COLO829 (cell line): ENCODE data around the gene COA7.

Experiments
- DNase-seq: peaks from one replicate; pipeline ENCODE4 v3.0.0; 2012; ENCODE audit warnings: low spot score

The COA7 gene

DNA sequence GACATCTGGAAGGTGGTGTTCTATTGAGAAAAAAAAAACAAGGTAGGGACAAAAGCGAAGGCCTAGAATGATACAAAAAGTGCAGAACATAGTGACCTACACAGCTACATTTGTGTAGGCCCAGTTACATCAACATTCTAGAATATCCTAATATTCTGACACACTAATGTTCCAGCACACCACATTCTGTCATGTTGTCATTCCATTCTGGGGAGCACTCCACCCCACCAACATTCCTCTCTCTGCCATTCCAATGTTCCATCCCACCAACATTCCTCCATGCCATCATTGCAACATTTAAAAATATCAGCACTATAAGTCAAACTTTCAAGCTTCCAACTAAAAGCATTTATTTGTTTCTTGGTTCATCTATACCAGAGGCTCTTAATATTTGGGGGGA is 28.5 kb downstream of the COA7 start:
- DNase-seq, result no peak

DNA sequence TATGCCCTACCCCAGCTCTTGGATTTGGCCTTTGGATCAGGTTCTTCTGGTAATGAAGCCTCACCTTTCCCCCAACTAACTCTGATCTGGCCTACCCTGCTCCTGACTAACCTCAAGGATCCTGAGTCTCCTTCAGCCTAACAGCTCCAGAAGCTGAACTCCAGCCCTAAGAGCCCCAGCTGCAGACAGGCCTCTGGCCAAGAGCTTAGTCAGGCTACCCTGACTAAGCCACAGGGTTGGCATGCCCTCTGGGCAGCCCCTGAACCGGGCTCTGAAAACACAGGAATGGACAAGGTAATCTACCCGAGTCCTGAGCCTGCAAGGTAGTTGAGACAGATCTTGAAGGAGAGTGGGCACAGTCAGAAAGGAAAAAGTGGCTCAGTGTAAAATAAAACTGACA is 29.4 kb downstream of the COA7 start:
- DNase-seq, result no peak

DNA sequence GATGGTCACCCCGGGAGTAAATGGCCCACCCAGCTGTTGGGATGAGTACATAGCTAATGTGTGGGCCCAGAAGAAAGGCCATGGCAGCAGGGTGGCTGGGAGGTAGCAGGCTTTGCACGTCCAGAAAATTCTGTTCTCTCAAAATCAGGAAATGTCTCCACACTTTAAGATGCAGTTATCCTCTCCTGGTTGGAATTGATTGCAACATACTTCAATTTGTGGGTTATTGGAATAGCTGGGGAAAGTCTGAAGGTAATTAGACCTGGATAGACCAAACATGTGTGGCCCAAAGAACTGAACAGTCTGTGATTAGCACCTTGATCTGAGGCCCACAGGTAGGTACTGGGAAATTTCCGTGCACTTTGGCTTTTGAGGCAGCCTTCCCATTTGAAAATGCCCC is 30.2 kb downstream of the COA7 start:
- no peak for DNase-seq

DNA sequence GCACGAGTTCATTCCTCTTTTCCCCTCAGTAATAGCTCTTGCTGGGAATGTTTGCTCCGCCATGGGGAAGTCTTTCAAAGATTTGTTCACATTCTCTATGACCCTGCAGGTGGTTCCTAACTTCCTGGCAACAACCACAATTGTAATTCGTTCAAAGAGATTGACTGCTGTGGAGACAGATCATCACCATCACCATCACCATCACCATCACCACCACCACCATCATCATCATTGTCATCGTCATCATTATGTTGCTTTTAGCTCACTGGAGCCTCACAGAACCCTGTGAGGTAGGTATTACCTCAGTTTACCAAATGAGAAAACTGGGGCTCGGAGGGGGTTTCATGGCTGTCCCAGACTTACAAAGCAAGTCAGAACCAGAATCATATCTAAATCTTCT is 30.9 kb downstream of the COA7 start:
- no peak for DNase-seq

DNA sequence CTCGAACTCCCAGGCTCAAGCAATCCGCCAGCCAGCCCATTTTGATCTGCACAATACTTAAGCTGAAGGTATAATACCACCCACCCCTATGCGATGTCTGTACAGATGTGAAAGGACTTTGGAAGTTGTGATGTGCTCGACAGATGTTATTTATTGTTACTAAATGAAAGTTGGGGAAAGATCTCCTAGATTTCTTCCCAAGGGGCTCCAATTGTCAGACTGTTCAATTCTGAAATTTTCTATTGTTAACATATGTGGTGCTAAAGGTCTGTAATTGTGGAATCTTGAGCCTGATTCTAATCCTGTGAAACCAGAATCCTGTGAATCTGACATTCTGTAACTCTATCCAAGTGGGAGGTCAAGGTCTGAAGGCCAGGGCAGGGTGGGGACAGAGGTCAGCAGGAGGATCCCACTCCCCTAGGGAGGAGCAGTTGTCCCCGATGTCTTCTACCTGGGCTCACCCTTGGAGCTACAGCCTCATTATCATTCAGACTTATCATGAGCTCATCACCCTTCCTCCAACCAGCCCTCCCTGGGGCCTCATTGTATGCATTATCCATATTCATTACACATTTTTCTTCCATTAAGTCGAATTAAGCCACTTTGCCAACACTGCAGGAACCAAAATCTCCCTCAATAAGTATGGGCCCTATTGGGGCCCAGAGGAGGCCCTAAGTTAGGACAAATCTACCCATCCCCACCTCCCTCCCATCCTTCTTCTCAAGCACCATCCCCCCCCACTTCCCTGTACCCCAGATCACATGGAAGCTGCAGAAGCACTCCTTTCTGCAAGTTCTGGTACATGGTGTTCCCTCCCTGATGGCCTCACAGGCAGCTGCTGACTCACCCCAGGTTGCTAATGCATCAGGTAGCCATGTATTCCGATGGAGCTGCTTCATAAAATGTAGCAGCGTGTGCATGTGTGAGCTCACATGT is 32.9 kb downstream of the COA7 start:
- no peak for DNase-seq

DNA sequence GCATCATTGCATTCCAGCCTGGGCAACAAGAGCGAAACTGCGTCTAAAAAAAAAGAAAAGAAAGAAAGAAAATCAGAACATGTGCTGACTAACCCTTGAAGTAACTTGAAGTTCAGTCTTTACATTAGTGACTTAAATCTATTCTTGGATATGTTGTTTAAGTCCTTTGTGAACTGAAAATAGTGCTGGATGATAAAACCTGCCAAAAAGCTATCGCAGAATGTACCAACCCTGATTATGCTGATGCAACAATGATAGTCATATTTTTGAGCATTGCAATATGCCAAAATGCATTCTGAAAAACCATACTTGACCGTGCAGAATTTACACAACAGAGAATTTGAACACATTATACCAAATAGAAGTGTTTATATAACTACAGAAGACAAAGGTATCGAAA is 34.4 kb downstream of the COA7 start:
- no peak for DNase-seq

DNA sequence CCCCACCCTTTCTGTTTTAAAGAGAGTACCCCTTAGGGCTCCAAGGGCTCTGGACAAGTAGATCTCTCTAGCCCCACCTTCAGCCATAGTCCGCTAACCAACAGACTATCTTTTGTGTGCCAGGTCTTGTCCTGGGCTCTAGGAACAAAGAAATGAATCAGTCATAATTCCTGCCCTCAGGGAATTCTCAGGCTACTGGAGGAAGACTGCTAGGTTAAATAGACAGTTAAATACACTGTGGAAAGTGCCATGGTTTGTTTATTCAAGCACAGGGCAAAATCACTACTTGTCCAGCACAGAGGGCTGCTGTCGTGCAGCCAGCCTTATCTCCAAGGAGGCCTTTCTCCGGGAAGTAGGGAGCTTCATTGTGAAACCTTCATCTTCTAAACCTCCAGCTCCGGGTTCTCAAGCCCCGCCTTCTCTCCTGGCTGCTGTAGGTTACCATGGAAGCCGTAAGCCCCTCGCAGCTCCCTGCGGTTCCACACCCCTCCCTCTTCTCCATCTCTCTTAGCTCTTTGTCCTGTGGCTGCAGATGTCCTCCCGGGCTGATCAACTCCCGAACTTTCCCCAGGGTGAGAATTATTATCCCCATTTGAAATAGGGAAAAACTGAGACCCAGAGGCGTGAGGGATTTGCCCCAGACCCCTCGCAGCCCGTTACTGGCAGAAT is 35.4 kb downstream of the COA7 start:
- peak; percentile 94 for DNase-seq

DNA sequence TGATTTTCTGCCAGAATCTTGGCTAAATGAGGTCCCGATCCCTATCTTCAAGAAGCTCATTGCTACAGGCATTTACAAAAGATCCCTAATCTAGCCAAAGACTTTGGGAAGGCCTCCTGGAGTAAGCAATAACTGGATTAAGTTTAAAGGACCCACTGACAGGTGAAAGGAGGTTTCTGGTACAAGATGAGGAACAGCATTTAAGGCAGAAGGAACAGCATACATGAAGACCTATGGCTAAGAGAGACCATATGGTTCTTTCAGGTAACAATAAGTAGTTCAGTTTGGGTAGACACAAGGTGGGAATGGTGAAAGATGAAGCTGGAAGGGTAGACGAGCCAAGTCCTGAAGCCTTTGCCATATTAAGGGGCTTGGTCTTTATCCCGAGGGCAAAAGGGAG is 37.3 kb downstream of the COA7 start:
- DNase-seq, result no peak

DNA sequence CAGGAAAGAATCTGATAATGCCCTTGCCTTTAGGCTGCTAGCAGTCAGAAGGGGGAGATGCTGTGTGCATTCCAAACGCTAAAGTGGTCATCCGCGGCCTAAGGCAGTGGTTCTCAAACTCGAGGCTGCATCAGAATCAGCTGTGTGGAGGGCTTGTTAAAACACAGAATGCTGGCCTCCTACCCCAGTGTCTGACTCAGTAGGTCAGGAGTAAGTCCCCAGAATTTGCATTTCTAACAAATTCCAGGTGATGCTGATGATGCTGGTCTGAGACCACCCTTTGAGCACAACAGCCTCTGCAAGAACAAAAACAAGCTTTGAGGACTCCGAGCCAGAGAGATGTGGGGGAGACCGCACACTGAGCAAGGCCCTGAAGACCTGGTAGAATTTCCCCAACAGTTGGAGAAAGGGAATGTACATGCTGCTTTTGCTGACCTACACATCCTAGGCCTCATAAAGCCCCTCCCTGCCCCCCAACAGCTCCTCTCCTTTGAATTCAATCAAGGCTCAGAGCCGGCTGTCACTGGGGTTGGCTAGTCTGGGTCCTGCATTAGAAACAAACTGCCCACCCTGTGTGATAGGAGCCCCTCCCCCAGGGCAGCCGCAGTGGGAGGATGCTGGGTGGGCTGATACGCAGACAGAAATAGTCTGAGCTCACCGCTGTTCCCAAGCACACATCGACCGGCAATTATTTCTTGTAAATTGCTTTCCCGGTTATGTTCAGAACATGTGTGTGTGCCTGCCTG is 38.1 kb downstream of the COA7 start:
- no peak for DNase-seq

DNA sequence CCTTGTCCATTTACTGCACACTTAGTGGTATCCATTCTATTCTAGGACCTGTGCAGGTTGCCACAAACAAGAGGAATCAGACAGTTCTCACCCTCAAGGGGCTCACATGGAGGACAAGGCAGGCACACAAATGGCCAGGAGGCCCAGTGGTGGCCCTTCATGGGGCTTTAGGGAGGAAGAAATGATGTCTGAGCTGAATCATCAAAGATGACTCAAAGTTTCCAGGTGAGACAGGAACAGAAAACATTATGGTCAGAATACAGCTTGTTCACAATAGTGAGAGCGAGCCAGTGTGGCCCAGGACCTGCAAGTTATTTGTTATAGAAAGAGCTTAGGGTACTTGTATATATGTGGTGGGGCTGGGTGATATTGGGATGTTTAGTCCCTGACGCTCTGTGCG is 38.8 kb downstream of the COA7 start:
- no peak for DNase-seq

DNA sequence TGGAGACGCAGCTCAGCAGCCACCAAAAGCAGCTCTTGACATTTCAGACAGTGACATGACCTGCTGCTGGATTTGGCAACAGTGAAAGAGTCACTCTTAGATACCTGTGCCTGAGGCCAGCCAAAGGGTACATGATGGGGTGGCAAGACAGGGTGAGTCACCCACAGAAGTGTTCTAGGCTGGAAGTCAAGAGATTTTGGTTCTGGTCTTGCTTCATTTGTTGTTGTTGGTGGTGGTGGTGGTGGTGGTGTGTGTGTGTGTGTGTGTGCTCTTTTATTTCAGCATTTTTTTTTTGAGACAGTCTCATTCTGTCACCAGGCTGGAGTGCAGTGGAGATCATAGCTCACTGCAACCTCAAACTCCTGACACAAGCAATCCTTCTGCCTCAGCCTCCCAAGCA is 39.4 kb downstream of the COA7 start:
- DNase-seq, result no peak

DNA sequence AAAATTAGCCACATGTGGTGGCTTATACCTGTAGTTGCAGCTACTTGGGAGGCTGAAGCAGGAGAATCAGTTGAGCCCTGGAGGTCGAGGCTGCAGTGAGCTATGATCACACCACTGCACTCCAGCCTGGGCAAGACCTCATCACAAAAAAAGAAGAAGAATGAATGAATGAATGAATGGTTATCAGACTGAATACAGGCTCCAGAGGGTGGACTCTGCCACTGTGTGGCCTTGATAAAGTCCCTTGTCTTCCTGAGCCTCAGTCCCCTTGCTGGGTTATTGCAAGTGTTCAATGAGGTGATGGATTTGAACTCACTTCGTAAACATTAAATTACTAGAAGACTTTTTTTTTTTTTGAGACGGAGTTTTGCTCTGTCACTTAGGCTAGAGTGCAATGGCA is 40.4 kb downstream of the COA7 start:
- no peak for DNase-seq

DNA sequence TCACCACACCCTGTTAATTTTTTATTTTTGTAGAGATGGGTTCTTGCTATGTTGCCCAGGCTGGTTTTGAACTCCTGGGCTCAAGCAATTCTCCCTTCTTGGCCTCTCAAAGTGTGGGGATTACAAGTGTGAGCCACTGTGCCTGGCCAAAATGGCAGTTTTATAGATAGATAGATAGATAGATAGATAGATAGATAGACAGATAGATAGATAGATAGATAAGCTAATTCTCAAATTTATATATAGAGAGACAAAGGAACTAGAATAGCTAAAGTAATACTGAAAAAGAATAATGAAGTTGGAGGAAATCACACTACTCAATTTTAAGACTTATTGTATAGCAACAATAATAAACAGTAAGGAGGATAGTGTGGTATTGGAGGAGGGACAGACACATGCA is 44.1 kb downstream of the COA7 start:
- no peak for DNase-seq

DNA sequence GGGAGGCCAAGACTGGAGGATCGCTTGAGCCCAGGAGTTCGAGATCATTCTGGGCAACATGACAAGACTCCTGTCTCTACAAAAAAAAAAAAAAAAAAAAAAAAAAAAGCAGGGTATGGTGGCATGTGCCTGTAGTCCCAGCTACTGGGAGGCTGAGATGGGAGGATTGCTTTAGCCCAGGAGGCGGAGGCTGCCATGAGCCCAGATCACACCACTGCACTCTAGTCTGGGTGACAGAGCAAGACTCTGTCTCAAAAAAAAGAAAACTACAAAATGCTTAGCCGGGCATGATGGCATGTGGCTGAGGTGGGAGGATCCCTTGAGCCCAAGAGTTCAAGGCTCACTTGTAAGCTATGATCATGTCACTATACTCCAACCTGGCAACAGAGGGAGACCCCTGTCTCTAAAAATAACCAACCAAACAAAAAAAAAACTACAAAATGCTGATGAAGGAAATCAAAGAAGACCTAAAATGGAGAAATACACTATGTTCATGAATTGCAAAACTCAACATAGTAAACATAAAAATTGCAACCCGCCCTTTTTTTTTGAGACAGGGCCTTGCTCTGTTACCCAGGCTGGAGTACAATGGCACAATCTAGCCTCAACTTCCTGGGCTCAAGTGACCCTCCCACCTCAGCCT is 44.8 kb downstream of the COA7 start:
- DNase-seq, result no peak

DNA sequence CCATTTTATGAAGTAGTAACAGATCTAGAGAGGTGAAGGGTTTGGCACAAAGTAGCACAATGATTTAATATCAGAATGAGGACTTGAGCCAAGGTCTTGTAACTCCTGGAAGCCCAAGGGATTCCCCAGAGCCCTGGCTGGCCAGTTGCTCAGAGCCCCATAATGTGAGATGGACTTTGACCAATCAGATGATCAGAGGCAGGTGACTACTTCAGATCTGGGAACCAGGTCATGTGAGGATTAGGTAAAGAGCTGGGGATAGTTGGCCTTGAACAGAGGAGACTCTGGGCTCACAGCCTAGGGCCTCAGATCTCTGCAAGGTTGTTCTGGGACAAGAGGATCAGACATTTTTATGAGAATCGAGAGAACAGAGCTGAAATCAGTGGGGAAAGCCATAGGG is 46.2 kb downstream of the COA7 start:
- DNase-seq, result no peak

DNA sequence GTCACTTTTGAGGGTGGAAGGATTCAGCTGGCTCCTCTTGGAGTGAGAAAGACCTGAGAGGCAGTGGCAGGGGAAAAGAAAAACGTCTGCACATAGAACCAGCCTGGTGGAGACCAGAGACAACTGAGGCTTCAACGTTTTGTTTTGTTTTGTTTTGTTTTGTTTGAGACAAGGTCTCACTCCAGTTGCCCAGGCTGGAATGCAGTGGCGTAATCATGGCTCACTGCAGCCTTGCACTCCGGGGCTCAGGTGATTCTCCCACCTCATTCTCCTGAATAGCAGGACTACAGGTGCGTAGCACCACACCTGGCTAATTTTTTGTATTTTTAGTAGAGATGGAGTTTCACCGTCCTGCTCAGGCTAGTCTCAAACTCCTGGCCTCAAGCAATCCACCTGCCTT is 52.9 kb downstream of the COA7 start:
- no peak for DNase-seq

DNA sequence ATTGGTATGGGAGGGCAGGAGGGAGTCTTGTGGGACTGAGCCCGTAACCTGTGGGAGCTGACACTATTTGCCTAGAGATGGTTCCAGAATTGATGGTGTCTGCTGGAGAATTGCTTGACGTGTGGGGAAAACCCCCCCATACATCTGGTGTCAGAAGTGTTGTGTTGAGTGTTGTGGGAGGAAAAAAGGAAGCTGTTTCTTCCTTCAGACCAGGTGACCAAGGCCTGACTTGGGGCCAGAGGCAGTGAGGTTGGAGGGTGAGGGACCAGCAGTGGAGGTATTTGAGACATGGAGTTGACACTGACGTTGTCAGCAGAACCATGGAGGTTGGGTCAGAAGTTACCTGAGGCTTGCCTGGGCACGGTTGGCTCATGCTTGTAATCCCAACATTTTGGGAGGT is 56.8 kb downstream of the COA7 start:
- no peak for DNase-seq

DNA sequence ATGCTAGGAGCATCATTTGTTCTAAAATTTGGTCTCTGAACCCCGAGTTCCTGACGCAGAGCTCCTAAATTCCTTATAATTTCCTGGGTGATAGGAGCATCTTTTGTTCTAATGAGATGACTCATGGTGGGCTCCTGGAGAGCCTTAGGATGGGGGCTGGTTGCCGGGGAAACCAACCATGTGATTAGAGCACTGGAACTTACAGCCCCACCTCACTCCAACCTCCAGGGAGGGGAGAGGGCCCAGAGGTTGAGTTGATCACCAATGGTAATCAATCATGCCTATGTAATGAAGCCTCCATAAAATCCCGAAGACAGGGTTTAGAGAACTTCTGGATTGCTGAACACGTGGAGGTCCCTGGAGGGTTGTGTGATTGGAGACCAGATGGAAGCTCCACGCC is 57.5 kb downstream of the COA7 start:
- DNase-seq, result no peak

DNA sequence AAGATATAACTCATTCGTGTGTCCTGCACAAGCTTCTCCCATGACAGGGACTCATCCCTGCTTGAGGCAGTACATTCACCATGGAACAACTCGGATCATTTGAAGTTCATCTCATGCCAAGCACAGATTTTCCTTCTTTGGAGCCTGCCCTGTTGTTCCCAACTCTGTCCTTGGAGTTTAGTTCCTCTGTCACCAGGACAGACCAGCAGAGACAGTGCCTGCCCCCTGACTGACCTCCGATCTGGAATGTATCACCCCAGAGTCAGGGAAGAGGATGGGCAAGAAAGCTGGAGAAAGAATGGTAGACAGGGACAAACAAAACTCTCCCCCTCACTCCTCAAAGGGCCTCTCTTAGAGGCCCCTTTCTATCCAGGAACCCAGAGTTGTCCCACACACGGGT is 60.2 kb downstream of the COA7 start:
- DNase-seq, result no peak

DNA sequence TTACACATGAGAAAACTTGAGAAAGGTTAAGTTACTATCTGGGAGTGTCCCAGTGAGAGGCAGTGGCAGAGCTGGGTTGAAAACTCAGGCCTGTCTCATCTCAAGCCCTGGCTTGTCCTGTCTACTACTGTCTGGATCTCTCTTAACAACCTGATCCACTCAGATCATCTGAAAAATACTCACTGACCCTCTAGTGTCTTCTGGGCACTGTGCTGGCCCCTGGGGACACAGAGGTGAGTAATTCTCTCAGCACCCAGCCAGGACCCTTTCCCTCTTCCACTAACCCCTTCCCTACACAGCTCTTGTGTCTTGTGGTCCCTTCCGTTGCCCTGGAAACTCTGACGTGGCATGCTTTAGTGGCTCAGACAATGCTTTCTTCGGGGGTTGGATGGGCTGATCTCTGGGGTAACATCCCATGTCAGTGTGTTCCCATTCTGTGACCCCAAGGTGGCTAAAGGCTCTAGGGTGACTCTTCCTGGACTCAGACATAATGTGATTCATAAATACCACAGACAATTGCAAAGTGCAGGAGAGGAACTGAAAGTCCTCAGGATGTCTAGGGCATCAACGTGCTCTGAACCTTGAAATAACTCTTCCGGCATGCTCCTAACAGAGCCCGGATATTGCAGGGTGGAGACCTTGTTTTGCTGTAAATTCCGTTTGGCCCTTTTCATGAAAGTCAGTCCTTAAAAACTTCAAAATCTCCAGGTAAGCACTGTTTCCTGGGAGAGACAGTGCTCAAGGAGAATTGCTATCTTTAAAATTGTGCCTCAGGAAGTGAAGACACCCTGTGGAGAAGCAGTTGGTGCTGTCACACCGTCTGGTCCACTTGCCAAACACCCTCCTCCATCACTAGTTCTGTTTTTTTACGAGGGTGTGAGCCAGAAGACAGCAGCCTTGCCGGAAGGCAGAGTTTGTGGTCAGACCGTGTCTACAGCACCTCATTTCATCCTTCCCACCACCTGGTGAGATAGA is 61.1 kb downstream of the COA7 start:
- DNase-seq, result no peak
